ENCODE data around the gene GLRX5.

GRCh38 chr14:95497561-95498011 lies 37.3 kb upstream of the GLRX5 start:
- no peak for TF ChIP-seq EP300 (IDR thresholded peaks at IDR 0.05)
- TF ChIP-seq, protein P1, sequence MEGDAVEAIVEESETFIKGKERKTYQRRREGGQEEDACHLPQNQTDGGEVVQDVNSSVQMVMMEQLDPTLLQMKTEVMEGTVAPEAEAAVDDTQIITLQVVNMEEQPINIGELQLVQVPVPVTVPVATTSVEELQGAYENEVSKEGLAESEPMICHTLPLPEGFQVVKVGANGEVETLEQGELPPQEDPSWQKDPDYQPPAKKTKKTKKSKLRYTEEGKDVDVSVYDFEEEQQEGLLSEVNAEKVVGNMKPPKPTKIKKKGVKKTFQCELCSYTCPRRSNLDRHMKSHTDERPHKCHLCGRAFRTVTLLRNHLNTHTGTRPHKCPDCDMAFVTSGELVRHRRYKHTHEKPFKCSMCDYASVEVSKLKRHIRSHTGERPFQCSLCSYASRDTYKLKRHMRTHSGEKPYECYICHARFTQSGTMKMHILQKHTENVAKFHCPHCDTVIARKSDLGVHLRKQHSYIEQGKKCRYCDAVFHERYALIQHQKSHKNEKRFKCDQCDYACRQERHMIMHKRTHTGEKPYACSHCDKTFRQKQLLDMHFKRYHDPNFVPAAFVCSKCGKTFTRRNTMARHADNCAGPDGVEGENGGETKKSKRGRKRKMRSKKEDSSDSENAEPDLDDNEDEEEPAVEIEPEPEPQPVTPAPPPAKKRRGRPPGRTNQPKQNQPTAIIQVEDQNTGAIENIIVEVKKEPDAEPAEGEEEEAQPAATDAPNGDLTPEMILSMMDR (IDR thresholded peaks at IDR 0.05): no peak
